ENCODE measurements around the gene GMPR. TPM values are rescaled to one million over a fixed set of nuclear protein-coding genes. Genes with fewer than 3 reads are reported as not detected.

The GMPR gene
- total and polyA plus RNA-seq, 10 of the 15 experiments (the other 5 are each of a cell fraction or from before 2014, with no cell fraction given): 0.15 to 1.8 (median 0.49) TPM; not detected in 1

DNA sequence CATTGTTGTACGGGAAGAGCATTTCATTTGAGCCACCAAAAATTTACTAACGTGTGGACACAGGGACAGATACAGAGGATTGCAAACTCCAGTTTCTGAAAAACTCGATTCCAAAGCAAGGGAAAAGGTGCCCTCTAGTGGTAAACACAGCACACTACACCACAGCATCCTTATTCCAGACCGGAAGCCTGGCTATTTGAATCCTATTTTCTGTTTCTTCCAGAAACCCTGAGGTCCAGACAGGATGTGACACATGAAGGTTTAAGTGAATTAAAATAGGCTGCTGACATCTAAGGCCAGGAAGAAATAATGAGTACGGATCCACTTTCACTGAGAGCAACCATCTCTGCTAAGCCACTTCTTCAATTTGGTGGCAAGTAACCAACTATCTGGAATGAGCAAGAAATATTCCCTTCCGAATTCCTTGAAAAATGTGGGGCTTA, 31.8 kb upstream of the GMPR start (continued):
- peak; percentile 73; the same call in 1 of the 2 replicates for TF ChIP-seq RB1 (IDR thresholded peaks at IDR 0.05; ENCODE audit: borderline replicate concordance)
- TF ChIP-seq ZSCAN29 (IDR thresholded peaks at IDR 0.05): 0 out of 2 replicates have a peak, but pooled peaks have one; percentile 31
- TF ChIP-seq CHD2 (IDR thresholded peaks at IDR 0.05; ENCODE audit: borderline replicate concordance, low read depth, low read length): no peak
- TF ChIP-seq SMAD5 (IDR thresholded peaks at IDR 0.05; ENCODE audit: low read depth): no peak
- no peak for TF ChIP-seq ESRRA (IDR thresholded peaks at IDR 0.05; ENCODE audit: low read length)
- peak; percentile 69 for TF ChIP-seq SKIL (IDR thresholded peaks at IDR 0.05; ENCODE audit: low read depth, poor library complexity, severe bottlenecking)
- TF ChIP-seq, protein P1, sequence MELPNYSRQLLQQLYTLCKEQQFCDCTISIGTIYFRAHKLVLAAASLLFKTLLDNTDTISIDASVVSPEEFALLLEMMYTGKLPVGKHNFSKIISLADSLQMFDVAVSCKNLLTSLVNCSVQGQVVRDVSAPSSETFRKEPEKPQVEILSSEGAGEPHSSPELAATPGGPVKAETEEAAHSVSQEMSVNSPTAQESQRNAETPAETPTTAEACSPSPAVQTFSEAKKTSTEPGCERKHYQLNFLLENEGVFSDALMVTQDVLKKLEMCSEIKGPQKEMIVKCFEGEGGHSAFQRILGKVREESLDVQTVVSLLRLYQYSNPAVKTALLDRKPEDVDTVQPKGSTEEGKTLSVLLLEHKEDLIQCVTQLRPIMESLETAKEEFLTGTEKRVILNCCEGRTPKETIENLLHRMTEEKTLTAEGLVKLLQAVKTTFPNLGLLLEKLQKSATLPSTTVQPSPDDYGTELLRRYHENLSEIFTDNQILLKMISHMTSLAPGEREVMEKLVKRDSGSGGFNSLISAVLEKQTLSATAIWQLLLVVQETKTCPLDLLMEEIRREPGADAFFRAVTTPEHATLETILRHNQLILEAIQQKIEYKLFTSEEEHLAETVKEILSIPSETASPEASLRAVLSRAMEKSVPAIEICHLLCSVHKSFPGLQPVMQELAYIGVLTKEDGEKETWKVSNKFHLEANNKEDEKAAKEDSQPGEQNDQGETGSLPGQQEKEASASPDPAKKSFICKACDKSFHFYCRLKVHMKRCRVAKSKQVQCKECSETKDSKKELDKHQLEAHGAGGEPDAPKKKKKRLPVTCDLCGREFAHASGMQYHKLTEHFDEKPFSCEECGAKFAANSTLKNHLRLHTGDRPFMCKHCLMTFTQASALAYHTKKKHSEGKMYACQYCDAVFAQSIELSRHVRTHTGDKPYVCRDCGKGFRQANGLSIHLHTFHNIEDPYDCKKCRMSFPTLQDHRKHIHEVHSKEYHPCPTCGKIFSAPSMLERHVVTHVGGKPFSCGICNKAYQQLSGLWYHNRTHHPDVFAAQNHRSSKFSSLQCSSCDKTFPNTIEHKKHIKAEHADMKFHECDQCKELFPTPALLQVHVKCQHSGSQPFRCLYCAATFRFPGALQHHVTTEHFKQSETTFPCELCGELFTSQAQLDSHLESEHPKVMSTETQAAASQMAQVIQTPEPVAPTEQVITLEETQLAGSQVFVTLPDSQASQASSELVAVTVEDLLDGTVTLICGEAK (IDR thresholded peaks at IDR 0.05; ENCODE audit: borderline replicate concordance): no peak
- no peak for TF ChIP-seq RAD51 (IDR thresholded peaks at IDR 0.05)
- TF ChIP-seq RFX5 (IDR thresholded peaks at IDR 0.05; ENCODE audit: low read depth, low read length): no peak
- TF ChIP-seq, protein P2, sequence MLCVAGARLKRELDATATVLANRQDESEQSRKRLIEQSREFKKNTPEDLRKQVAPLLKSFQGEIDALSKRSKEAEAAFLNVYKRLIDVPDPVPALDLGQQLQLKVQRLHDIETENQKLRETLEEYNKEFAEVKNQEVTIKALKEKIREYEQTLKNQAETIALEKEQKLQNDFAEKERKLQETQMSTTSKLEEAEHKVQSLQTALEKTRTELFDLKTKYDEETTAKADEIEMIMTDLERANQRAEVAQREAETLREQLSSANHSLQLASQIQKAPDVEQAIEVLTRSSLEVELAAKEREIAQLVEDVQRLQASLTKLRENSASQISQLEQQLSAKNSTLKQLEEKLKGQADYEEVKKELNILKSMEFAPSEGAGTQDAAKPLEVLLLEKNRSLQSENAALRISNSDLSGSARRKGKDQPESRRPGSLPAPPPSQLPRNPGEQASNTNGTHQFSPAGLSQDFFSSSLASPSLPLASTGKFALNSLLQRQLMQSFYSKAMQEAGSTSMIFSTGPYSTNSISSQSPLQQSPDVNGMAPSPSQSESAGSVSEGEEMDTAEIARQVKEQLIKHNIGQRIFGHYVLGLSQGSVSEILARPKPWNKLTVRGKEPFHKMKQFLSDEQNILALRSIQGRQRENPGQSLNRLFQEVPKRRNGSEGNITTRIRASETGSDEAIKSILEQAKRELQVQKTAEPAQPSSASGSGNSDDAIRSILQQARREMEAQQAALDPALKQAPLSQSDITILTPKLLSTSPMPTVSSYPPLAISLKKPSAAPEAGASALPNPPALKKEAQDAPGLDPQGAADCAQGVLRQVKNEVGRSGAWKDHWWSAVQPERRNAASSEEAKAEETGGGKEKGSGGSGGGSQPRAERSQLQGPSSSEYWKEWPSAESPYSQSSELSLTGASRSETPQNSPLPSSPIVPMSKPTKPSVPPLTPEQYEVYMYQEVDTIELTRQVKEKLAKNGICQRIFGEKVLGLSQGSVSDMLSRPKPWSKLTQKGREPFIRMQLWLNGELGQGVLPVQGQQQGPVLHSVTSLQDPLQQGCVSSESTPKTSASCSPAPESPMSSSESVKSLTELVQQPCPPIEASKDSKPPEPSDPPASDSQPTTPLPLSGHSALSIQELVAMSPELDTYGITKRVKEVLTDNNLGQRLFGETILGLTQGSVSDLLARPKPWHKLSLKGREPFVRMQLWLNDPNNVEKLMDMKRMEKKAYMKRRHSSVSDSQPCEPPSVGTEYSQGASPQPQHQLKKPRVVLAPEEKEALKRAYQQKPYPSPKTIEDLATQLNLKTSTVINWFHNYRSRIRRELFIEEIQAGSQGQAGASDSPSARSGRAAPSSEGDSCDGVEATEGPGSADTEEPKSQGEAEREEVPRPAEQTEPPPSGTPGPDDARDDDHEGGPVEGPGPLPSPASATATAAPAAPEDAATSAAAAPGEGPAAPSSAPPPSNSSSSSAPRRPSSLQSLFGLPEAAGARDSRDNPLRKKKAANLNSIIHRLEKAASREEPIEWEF (IDR thresholded peaks at IDR 0.05; ENCODE audit: insufficient replicate concordance, low read depth, low read length): no peak
- TF ChIP-seq IKZF1 (conservative IDR thresholded peaks at IDR 0.05): peak; percentile 51
- no peak for TF ChIP-seq IRF5 (IDR thresholded peaks at IDR 0.05; ENCODE audit: borderline replicate concordance)
- TF ChIP-seq SMC3 (IDR thresholded peaks at IDR 0.05; ENCODE audit: borderline replicate concordance, low read length): peak; percentile 92
- no peak for TF ChIP-seq MEF2B (IDR thresholded peaks at IDR 0.05; ENCODE audit: partially characterized antibody, poor library complexity, severe bottlenecking)
- TF ChIP-seq EED (IDR thresholded peaks at IDR 0.05; ENCODE audit: low read depth): 0 out of 2 replicates have a peak, but pooled peaks have one; percentile 16
- no peak for TF ChIP-seq NRF1 (conservative IDR thresholded peaks at IDR 0.05; ENCODE audit: low read depth, low read length)
- no peak for TF ChIP-seq SREBF1 (IDR thresholded peaks at IDR 0.05; ENCODE audit: low read length)
- TF ChIP-seq SIX5 (IDR thresholded peaks at IDR 0.05; ENCODE audit: low read depth, low read length, severe bottlenecking): peak; percentile 12
- no peak for TF ChIP-seq ZBED1 (IDR thresholded peaks at IDR 0.05; ENCODE audit: borderline replicate concordance)
